ENCODE results near the gene USP30. TPM values are rescaled to one million over a fixed set of nuclear protein-coding genes. Genes with fewer than 3 reads are reported as not detected.
"Not testable (repeated sequence)": the region's sequence is repeated elsewhere in the genome, so short reads cannot be mapped to it uniquely, and the experiment has no call there.

USP30 gene
- total RNA-seq, 1 donor from 2014 or later = 17.6 TPM

GRCh38 chr12:109053382-109054123 is 1.2 kb downstream of the USP30 start:
- peak overlapping the region; percentile 95 for H2AFZ ChIP-seq (replicated peaks)
- peak overlapping the region; percentile 84 for H3K4me3 ChIP-seq
- H3K27ac Mint-ChIP-seq = peak overlapping the region; percentile 84

GRCh38 chr12:109054124-109054513 is 1.7 kb downstream of the USP30 start:
- not testable (repeated sequence) for H3K4me1 ChIP-seq; H3K27me3 ChIP-seq; H3K36me3 Mint-ChIP-seq; H2AFZ ChIP-seq (replicated peaks); H3K4me2 ChIP-seq; H3K4me3 ChIP-seq; H3K9me3 ChIP-seq (ENCODE audit: low read depth); H4K20me1 ChIP-seq (ENCODE audit: low read depth); H3F3A ChIP-seq (ENCODE audit: low read depth); H3K27me3 Mint-ChIP-seq (ENCODE audit: insufficient read depth, low read depth); H3K9ac ChIP-seq; H3K27ac ChIP-seq; H3K36me3 ChIP-seq; DNase-seq (ENCODE audit: low spot score); H3K27ac Mint-ChIP-seq; H3K79me2 ChIP-seq (ENCODE audit: low read depth); H3K9me3 Mint-ChIP-seq
- Mint-ChIP-seq H3K4me1 (peaks cover 19% of the 10 kb centered on the region), H3K4me3 (peak overlapping the region; percentile 98)

More at GRCh38 chr12:109053382-109054123, 1.2 kb downstream of the USP30 start:
- Histone ChIP-seq H3F3A (ENCODE audit: low read depth) (no peaks in the 10 kb centered on the region), H4K20me1 (ENCODE audit: low read depth) (no peaks in the 10 kb centered on the region), H3K36me3 (no peaks in the 10 kb centered on the region), H3K4me2 (peak overlapping the region; percentile 96), H3K27ac (no peak overlapping the region), H3K9ac (peak overlapping the region; percentile 69), H3K9me3 (ENCODE audit: low read depth) (no peaks in the 10 kb centered on the region), H3K4me1 (peaks cover 9% of the 10 kb centered on the region), H3K27me3 (no peaks in the 10 kb centered on the region), H3K79me2 (ENCODE audit: low read depth) (peaks cover 8% of the 10 kb centered on the region)
- TF ChIP-seq EZH2 (IDR thresholded peaks at IDR 0.05) (no peak), EZH2phosphoT487 (IDR thresholded peaks at IDR 0.05) (no peak)
- TF ChIP-seq, protein P1, sequence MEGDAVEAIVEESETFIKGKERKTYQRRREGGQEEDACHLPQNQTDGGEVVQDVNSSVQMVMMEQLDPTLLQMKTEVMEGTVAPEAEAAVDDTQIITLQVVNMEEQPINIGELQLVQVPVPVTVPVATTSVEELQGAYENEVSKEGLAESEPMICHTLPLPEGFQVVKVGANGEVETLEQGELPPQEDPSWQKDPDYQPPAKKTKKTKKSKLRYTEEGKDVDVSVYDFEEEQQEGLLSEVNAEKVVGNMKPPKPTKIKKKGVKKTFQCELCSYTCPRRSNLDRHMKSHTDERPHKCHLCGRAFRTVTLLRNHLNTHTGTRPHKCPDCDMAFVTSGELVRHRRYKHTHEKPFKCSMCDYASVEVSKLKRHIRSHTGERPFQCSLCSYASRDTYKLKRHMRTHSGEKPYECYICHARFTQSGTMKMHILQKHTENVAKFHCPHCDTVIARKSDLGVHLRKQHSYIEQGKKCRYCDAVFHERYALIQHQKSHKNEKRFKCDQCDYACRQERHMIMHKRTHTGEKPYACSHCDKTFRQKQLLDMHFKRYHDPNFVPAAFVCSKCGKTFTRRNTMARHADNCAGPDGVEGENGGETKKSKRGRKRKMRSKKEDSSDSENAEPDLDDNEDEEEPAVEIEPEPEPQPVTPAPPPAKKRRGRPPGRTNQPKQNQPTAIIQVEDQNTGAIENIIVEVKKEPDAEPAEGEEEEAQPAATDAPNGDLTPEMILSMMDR (IDR thresholded peaks at IDR 0.05) = no peak
- H3K9me3 Mint-ChIP-seq = no peaks in the 10 kb centered on the region
- H3K4me1 Mint-ChIP-seq = peaks cover 19% of the 10 kb centered on the region
- H3K36me3 Mint-ChIP-seq = no peaks in the 10 kb centered on the region
- peaks cover 2% of the 10 kb centered on the region for H3K27me3 Mint-ChIP-seq (ENCODE audit: insufficient read depth, low read depth)
- peak; percentile 23 for DNase-seq (ENCODE audit: low spot score)
- peak overlapping the region; percentile 98 for H3K4me3 Mint-ChIP-seq

DNA sequence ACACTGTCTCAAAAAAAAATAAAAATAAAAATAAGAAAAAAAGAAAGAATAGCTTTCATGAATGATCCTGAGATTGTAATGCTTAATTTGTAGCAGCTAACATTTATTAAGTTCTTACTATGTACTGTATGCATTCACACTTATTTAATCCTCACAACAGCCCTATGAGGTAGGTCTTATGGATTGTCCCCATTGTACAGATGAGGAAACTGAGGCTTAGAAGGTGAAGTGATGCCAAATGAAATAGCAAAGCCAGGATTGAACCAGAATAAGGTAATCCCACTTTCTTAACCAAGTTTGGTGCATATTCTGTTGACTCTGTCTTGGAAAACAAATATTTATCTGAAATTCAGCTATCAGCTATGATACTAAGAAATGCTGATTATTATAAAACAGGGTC is 2.1 kb downstream of the USP30 start:
- Mint-ChIP-seq H3K4me3 (no peak overlapping the region), H3K27ac (no peak overlapping the region)

More for the DNA sequence above, 2.1 kb downstream of the USP30 start:
- Histone ChIP-seq H2AFZ (replicated peaks) (no peak overlapping the region), H3K79me2 (ENCODE audit: low read depth) (peaks cover 8% of the 10 kb centered on the region), H3K4me2 (no peak overlapping the region), H3F3A (ENCODE audit: low read depth) (no peaks in the 10 kb centered on the region), H3K9me3 (ENCODE audit: low read depth) (no peaks in the 10 kb centered on the region), H3K4me1 (peaks cover 9% of the 10 kb centered on the region), H3K27me3 (no peaks in the 10 kb centered on the region), H3K27ac (no peak overlapping the region), H4K20me1 (ENCODE audit: low read depth) (no peaks in the 10 kb centered on the region), H3K36me3 (no peaks in the 10 kb centered on the region), H3K9ac (no peak overlapping the region), H3K4me3 (no peak overlapping the region)
- DNase-seq (ENCODE audit: low spot score) = no peak
- Mint-ChIP-seq H3K9me3 (no peaks in the 10 kb centered on the region), H3K4me1 (peaks cover 19% of the 10 kb centered on the region), H3K27me3 (ENCODE audit: insufficient read depth, low read depth) (no peaks in the 10 kb centered on the region), H3K36me3 (no peaks in the 10 kb centered on the region)
- TF ChIP-seq, protein P1 (IDR thresholded peaks at IDR 0.05) = no peak
- TF ChIP-seq EZH2 (IDR thresholded peaks at IDR 0.05) = no peak
- TF ChIP-seq EZH2phosphoT487 (IDR thresholded peaks at IDR 0.05) = no peak

Data from neural progenitor cell (in vitro differentiated cells).